ENCODE measurements around the gene STAT3.
"Not testable (repeated sequence)": the region's sequence is repeated elsewhere in the genome, so short reads cannot be mapped to it uniquely, and the experiment has no call there.

The STAT3 gene

GRCh38 chr17:42408061-42408460 lies 19.8 kb upstream of the STAT3 start:
- DNase-seq, result no peak

- peak; percentile 56 for DNase-seq
These were observed 19.1 kb upstream of the STAT3 start for GRCh38 chr17:42407289-42407836.

DNA sequence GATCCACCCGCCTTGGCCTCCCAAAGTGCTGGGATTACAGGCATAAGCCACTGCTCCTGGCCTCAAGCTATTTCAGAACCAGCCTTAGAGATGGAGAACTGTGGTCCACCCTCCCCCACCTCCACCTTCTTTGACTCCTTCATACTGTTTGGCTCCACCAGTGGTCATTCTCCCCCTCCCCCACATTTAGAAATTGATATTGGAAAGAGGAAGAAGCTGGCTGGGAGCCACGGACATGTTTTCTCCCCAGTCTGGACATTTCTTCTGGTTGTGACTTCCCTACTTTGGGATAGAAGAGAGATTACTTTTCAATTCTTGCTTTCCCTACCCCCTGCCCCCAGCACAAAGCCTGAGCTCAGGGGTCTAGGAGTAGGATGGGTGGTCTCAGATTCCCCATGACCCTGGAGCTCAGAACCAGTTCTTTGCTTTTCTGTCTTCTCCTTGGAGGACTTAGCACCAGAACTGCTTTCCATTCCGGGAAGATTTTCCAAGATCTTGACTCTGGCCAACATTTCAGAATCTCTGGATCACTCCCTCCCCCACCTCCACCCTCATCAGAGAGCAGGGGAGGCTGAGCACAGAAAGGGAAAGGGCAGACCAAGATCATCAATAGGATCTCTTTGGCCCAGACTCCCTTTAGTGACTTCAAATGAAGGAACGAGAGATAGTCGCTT lies 18.5 kb upstream of the STAT3 start:
- DNase-seq, result no peak

- DNase-seq, result no peak
These were observed 17.8 kb upstream of the STAT3 start for GRCh38 chr17:42405963-42406495.

DNA sequence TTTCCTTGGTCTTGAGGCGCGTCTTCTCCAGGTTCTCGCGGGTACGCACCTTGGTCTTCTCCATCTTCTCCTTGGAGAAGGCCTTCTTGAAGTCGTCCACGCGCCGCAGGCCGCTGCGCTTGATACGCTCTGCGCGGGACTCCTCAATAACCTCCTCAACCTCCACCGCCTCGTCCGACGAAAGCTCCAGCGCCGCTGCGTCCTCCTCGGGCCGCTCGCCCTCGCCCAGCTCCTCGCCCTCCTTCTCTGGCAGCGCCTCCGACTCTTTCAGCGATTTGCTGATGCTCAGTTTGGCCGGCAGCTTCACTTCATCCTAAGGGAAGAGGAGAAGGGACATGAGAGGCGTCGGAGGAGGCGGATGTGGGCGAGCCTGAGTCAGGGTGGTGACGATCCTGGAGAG lies 16.8 kb upstream of the STAT3 start:
- no peak for DNase-seq

- DNase-seq, result no peak
These were observed 16.2 kb upstream of the STAT3 start for GRCh38 chr17:42404326-42405055.

- DNase-seq, result no peak
These were observed 14.9 kb upstream of the STAT3 start for GRCh38 chr17:42403150-42403549.

- no peak for DNase-seq
These were observed 13.9 kb upstream of the STAT3 start for GRCh38 chr17:42402117-42402516.

GRCh38 chr17:42400844-42401375 lies 12.7 kb upstream of the STAT3 start:
- DNase-seq, result not testable (repeated sequence)

DNA sequence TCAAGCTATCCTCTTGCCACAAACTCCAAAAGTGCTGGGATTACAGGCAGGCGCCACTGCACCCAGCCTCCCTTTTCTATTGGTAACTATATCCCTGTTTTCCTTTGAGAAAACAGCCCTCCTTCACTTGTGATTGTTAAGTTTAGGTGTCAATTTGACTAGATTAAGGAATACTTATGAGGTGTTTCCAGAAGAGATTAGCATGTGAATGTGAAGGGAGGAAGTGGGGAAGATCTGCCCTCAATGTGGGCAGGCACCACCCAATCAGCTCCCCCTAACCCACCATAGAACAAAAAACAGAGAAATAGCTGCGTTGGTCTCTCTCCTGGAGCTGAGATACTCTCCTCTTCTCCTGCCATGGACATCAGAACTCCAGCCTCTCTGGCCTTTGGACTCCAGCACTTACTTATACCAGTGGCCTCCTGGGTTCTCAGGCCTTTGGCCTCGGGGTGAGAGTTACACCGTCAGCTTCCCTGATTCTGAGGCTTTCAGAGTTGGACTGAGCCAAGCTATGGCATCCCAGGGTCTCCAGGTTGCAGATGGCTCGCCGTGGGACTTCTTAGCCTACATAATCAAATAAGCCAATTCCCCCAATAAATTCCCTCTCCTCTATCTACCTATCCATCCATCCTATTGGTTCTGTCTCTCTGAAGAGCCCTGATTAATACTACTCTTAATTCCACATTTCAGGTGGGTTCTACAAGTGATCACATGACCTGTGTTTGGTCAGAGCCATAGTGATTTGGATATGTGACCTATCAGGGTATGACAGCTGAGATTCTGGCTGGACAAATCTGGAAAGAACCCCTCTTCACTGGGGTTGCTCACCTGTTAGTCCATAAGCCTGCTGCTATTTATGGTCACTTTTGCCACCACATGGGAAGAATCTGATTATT lies 12.0 kb upstream of the STAT3 start:
- DNase-seq, result no peak

DNA sequence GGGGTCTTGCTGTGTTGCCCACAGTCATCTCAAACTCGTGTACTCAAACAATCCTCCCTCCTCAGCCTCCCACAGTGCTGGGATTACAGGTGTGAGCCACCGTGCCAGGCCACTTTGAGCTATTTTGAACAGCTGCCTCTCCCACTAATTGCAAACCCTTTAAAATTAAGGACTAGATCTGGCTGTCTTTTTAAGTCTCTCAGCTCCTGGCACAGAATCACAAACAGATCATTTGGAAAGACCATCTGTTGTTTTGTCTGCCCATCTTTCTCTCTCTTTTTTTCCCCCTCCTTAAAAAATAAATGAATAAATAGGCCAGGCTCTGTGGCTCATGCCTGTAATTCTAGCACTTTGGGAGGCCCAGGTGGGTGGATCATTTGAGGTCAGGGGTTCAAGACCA lies 10.9 kb upstream of the STAT3 start:
- no peak for DNase-seq

DNA sequence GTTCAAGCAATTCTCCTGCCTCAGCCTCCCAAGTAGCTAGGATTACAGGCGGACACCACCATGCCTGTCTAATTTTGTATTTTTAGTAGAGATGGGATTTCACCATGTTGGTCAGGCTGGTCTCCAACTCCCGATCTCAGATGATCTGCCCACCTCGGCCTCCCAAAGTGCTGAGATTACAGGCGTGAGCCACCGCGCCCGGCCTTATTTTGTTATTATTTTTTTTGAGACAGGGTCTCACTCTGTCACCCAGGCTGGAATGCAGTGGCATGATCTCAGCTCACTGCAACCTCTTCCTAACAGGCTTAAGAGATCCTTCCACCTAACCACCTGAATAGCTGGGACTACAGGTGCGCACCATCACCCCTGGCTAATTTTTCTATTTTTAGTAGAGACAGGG lies 7.4 kb upstream of the STAT3 start:
- not testable (repeated sequence) for DNase-seq

- DNase-seq, result no peak
These were observed 6.6 kb upstream of the STAT3 start for GRCh38 chr17:42394838-42395237.

DNA sequence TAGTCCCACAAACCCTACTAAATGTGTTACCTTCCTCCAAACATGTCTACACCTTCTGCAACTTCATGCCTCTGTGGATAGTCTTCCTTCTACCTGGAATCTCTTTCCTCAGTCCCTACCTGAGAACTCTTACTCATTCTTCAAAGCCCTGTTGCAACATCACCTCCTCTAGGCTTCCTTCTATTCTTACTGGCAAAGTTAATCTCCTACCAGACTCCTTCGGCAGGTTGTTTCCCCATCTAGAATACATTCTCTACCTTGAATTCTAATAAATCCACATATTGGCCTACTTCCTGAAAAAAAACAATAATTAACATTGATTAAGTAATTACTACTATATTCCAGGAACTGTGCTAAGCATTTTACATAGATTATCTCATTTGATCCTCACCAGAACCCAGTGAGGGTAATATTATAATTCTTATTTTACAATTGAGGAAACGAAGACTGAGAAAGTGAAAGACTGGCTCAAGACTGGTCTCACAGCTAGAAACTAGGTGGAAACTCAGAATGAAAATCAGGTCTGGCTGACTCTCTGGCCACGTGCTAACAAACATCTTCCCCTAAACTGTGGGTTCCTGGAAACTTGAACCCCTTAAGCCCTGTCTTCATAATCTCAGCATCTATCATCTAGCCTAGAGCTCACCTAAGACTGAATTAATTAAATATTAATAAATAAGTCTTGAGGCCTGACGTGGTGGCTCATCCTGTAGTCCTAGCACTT lies 4.6 kb upstream of the STAT3 start:
- no peak for DNase-seq

- not testable (repeated sequence) for DNase-seq
These were observed 3.2 kb upstream of the STAT3 start for GRCh38 chr17:42391439-42391838.

- no peak for DNase-seq
These were observed 1.7 kb upstream of the STAT3 start for GRCh38 chr17:42389899-42390298.

DNA sequence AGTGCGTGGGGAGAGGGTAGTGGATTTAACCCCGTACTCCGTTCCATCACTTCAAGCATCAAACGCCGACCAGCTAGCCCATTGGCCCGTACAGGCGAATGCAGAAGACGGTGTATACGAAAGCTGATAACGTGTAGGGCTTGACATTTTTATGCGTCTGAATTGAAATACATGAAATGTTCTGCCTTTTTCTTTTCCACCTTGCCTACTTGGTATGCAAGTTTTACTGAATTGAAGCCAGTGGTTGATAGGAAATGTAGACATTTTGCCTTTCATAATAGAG lies 834 bp upstream of the STAT3 start:
- DNase-seq, result no peak

GRCh38 chr17:42387661-42388380 lies 421 bp downstream of the STAT3 start:
- no peak for DNase-seq

GRCh38 chr17:42386777-42387657 lies 1.2 kb downstream of the STAT3 start:
- DNase-seq, result peak; percentile 62

- DNase-seq, result no peak
These were observed 6.3 kb downstream of the STAT3 start for GRCh38 chr17:42381898-42382297.

DNA sequence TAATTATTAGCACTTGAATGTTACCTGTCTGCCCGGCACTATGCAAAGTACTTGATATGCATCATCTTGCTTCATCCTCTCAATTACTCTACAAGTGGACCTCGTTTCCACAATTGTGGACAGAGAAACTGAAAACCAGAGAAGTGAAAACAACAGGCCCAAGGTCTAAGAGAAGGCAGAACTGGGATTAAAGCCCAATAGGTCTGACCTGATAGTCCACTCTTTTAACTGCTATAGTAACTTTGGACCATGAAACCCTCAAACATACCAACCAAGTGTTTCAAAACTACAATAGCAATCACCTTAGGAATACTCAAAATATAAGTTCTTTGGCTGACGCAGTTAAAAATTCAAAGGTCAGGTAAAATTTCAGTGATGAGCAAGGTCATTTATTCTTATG lies 7.3 kb downstream of the STAT3 start:
- DNase-seq, result no peak
